Nephron (organoid): ENCODE results near the gene SAMM50.

Source experiments
- H3K27ac Mint-ChIP-seq, 3 experiments: 2 replicates each; pipeline ENCODE4 v1.8.0; 2020; ENCODE audit warnings: mixed read lengths in 3 of 3, mild to moderate bottlenecking in 2 of 3, moderate library complexity in 1 of 3
- H3K27me3 Mint-ChIP-seq: 2 replicates; pipeline ENCODE4 v1.8.0; 2021; ENCODE audit warnings: low read depth, mild to moderate bottlenecking, moderate library complexity, mixed read lengths
- H3K36me3 Mint-ChIP-seq: 2 replicates; pipeline ENCODE4 v1.8.0; 2020; ENCODE audit warnings: low read depth, mixed read lengths
- H3K4me1 Mint-ChIP-seq: 2 replicates; pipeline ENCODE4 v1.8.0; 2020; ENCODE audit warnings: mixed read lengths
- H3K4me3 Mint-ChIP-seq, 3 experiments: 2 replicates each; pipeline ENCODE4 v1.8.0; 2020; ENCODE audit warnings: mild to moderate bottlenecking in 3 of 3, mixed read lengths in 3 of 3, moderate library complexity in 2 of 3
- H3K9me3 Mint-ChIP-seq: 2 replicates; pipeline ENCODE4 v1.8.0; 2020; ENCODE audit warnings: mixed read lengths
- CTCF ChIP-seq, 3 experiments: fragments of 200-600 bp; sonication (generic); IDR thresholded peaks; one replicate each; pipeline ENCODE4 v1.5.0; 2021; ENCODE audit warnings: antibody characterized with exemption in 3 of 3; ENCODE audit not compliant: unreplicated experiment in 3 of 3

The SAMM50 gene

GRCh38 chr22:43923631-43924464 lies 31.4 kb upstream of the SAMM50 start, which contains the start of gene PNPLA3:
PNPLA3 (plus strand) TSS chr22:43923805; CDS start chr22:43923912, 107 bp downstream.
- Mint-ChIP-seq H3K27ac (peak within 1 kb of the TSS; percentile 49 to 92 (median 75)), H3K9me3 (no peaks in the 10 kb centered on the region), H3K4me1 (peaks cover 6% of the 10 kb centered on the region), H3K36me3 (peaks cover 8% of the 10 kb centered on the region), H3K27me3 (peaks cover 5% of the 10 kb centered on the region), H3K4me3 (peak within 1 kb of the TSS; percentile 83 to 93 (median 89))
- TF ChIP-seq CTCF (IDR thresholded peaks at IDR 0.05; ENCODE audit: unreplicated experiment in 3 of 3) = peak in 1 of 3 experiments; percentile 35

DNA sequence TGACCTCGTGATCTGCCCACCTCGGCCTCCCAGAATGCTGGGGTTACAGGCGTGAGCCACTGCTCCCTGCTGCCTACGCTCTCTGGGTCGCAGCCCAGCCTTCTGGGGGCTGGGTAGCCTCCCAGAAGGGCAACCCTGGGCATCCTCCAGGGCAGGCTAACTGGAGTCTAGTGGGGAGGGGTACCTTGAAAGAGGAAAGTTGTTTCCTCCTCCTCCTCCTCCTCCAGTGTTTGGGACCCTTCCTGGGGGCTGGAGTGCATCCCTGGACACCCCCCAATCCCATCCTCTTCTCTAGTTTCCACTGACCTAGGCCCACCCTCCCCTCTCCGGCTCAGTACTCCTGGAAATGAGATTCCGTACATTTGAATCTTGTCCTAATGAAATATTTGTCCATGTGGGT lies 30.4 kb upstream of the SAMM50 start:
- peaks cover 4% of the 10 kb centered on the region for H3K27me3 Mint-ChIP-seq
- H3K27ac Mint-ChIP-seq = peak overlapping the region; percentile 28 to 88 (median 88)
- H3K4me1 Mint-ChIP-seq = peaks cover 6% of the 10 kb centered on the region
- H3K9me3 Mint-ChIP-seq = no peaks in the 10 kb centered on the region
- no peak for TF ChIP-seq CTCF (IDR thresholded peaks at IDR 0.05; ENCODE audit: unreplicated experiment in 3 of 3)
- peak overlapping the region; percentile 73 to 85 (median 83) for H3K4me3 Mint-ChIP-seq
- peaks cover 9% of the 10 kb centered on the region for H3K36me3 Mint-ChIP-seq

GRCh38 chr22:43925433-43926348 lies 29.6 kb upstream of the SAMM50 start:
- Mint-ChIP-seq H3K27me3 (peaks cover 4% of the 10 kb centered on the region), H3K4me3 (peak overlapping the region; percentile 73 to 85 (median 83)), H3K27ac (peak overlapping the region; percentile 28 to 88 (median 88)), H3K9me3 (no peaks in the 10 kb centered on the region), H3K36me3 (peaks cover 12% of the 10 kb centered on the region), H3K4me1 (peaks cover 6% of the 10 kb centered on the region)
- TF ChIP-seq CTCF (IDR thresholded peaks at IDR 0.05; ENCODE audit: unreplicated experiment in 3 of 3) = no peak

- H3K36me3 Mint-ChIP-seq = peaks cover 13% of the 10 kb centered on the region
- H3K4me1 Mint-ChIP-seq = peaks cover 6% of the 10 kb centered on the region
- no peaks in the 10 kb centered on the region for H3K9me3 Mint-ChIP-seq
- peaks cover 4% of the 10 kb centered on the region for H3K27me3 Mint-ChIP-seq
- peak overlapping the region; percentile 29 to 54 (median 31) for H3K4me3 Mint-ChIP-seq
- H3K27ac Mint-ChIP-seq = no peak overlapping the region
- TF ChIP-seq CTCF (IDR thresholded peaks at IDR 0.05; ENCODE audit: unreplicated experiment in 3 of 3) = no peak
Observed at GRCh38 chr22:43926349-43926710, 28.9 kb upstream of the SAMM50 start.

DNA sequence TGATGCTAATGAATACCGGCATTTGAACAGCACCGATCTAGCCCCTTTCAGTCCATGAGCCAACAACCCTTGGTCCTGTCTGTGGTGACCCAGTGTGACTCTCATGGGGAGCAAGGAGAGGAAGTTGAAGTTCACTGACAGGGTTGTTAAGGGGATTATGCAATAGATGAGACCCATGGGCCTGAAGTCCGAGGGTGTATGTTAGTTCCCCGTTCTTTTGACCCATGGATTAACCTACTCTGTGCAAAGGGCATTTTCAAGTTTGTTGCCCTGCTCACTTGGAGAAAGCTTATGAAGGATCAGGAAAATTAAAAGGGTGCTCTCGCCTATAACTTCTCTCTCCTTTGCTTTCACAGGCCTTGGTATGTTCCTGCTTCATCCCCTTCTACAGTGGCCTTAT lies 26.8 kb upstream of the SAMM50 start:
- no peak overlapping the region for H3K4me3 Mint-ChIP-seq
- H3K27me3 Mint-ChIP-seq = peaks cover 4% of the 10 kb centered on the region
- H3K4me1 Mint-ChIP-seq = no peaks in the 10 kb centered on the region
- no peaks in the 10 kb centered on the region for H3K9me3 Mint-ChIP-seq
- no peak overlapping the region for H3K27ac Mint-ChIP-seq
- no peak for TF ChIP-seq CTCF (IDR thresholded peaks at IDR 0.05; ENCODE audit: unreplicated experiment in 3 of 3)
- peaks cover 16% of the 10 kb centered on the region for H3K36me3 Mint-ChIP-seq
